HG02763 (cell line): Measurements from ENCODE around the gene PRICKLE2.

Source experiments
- ATAC-seq: cut with Tn5 transposase; IDR thresholded peaks from one replicate; pipeline ENCODE4 v1.9.1; 2021; ENCODE audit warnings: mild to moderate bottlenecking, moderate library complexity; ENCODE audit not compliant: unreplicated experiment

Gene PRICKLE2

GRCh38 chr3:64161481-64161952 lies 63.7 kb downstream of the PRICKLE2 start:
- ATAC-seq = no peak

- no peak for ATAC-seq
Observed at GRCh38 chr3:64160000-64160695, 65.1 kb downstream of the PRICKLE2 start.

- ATAC-seq = no peak
Observed at GRCh38 chr3:64158334-64158733, 66.9 kb downstream of the PRICKLE2 start.

- no peak for ATAC-seq
Observed at GRCh38 chr3:64157150-64158035, 67.9 kb downstream of the PRICKLE2 start.

GRCh38 chr3:64155328-64155727 lies 69.9 kb downstream of the PRICKLE2 start:
- no peak for ATAC-seq

GRCh38 chr3:64152676-64153466 lies 72.4 kb downstream of the PRICKLE2 start:
- ATAC-seq = no peak

GRCh38 chr3:64152086-64152485 lies 73.2 kb downstream of the PRICKLE2 start:
- no peak for ATAC-seq

- no peak for ATAC-seq
Observed at GRCh38 chr3:64151342-64151871, 73.9 kb downstream of the PRICKLE2 start.

GRCh38 chr3:64150623-64151207 lies 74.6 kb downstream of the PRICKLE2 start:
- ATAC-seq = no peak

GRCh38 chr3:64149886-64150285 lies 75.4 kb downstream of the PRICKLE2 start:
- ATAC-seq = no peak

GRCh38 chr3:64148955-64149653 lies 76.2 kb downstream of the PRICKLE2 start:
- no peak for ATAC-seq

GRCh38 chr3:64147211-64147610 lies 78.1 kb downstream of the PRICKLE2 start:
- ATAC-seq = no peak

GRCh38 chr3:64145438-64145837 lies 79.8 kb downstream of the PRICKLE2 start:
- no peak for ATAC-seq

GRCh38 chr3:64144241-64144900 lies 80.9 kb downstream of the PRICKLE2 start:
- no peak for ATAC-seq

- no peak for ATAC-seq
Observed at GRCh38 chr3:64143409-64144130, 81.7 kb downstream of the PRICKLE2 start.

GRCh38 chr3:64141476-64141875 lies 83.8 kb downstream of the PRICKLE2 start:
- ATAC-seq = no peak

- no peak for ATAC-seq
Observed at GRCh38 chr3:64140651-64141050, 84.6 kb downstream of the PRICKLE2 start.

GRCh38 chr3:64138656-64139375 lies 86.5 kb downstream of the PRICKLE2 start:
- no peak for ATAC-seq
